GM23248 (cell line): ENCODE results near the gene ELFN1. TPM values are rescaled to one million over a fixed set of nuclear protein-coding genes. Genes with fewer than 3 reads are reported as not detected.

Experiments
- DNase-seq: peaks from one replicate; pipeline ENCODE4 v3.0.0-alpha.2; 2015
- H2AFZ ChIP-seq: fragments of 200-600 bp; sonication (generic); 2 replicates; pipeline ENCODE4 v1.6.1; 2016; ENCODE audit warnings: antibody characterized with exemption
- H3F3A ChIP-seq: fragments of 200-600 bp; sonication (generic); 2 replicates; pipeline ENCODE4 v1.6.1; 2016; ENCODE audit warnings: mild to moderate bottlenecking, antibody characterized with exemption, mixed run types; ENCODE audit not compliant: insufficient read depth
- H3K27ac ChIP-seq: fragments of 200-600 bp; sonication (generic); 2 replicates; pipeline ENCODE4 v1.5.1; 2016; ENCODE audit warnings: mild to moderate bottlenecking
- H3K27me3 ChIP-seq: fragments of 200-600 bp; sonication (generic); replicated peaks from 2 replicates; pipeline ENCODE4 v1.6.1; 2016; ENCODE audit warnings: mild to moderate bottlenecking; ENCODE audit not compliant: insufficient read depth
- H3K36me3 ChIP-seq: fragments of 200-600 bp; sonication (generic); 2 replicates; pipeline ENCODE4 v1.6.1; 2016; ENCODE audit warnings: low read depth, mild to moderate bottlenecking
- H3K4me1 ChIP-seq: fragments of 200-600 bp; sonication (generic); 2 replicates; pipeline ENCODE4 v1.6.1; 2016; ENCODE audit warnings: mild to moderate bottlenecking; ENCODE audit not compliant: insufficient read depth
- H3K4me2 ChIP-seq: fragments of 200-600 bp; sonication (generic); one replicate; pipeline ENCODE4 v1.6.1; 2016; ENCODE audit warnings: mild to moderate bottlenecking; ENCODE audit not compliant: unreplicated experiment
- H3K4me3 ChIP-seq: fragments of 200-600 bp; sonication (generic); 2 replicates; pipeline ENCODE4 v1.5.1; 2016; ENCODE audit warnings: mild to moderate bottlenecking
- H3K79me2 ChIP-seq: fragments of 200-600 bp; sonication (generic); 2 replicates; pipeline ENCODE4 v1.6.1; 2016; ENCODE audit warnings: mild to moderate bottlenecking; ENCODE audit not compliant: insufficient read depth
- H3K9ac ChIP-seq: fragments of 200-600 bp; sonication (generic); 2 replicates; pipeline ENCODE4 v1.6.1; 2016; ENCODE audit warnings: mild to moderate bottlenecking
- H3K9me2 ChIP-seq: fragments of 200-600 bp; sonication (generic); 2 replicates; pipeline ENCODE4 v1.6.1; 2016; ENCODE audit warnings: mixed run types, mild to moderate bottlenecking, moderate library complexity; ENCODE audit not compliant: insufficient read depth
- H3K9me3 ChIP-seq: fragments of 200-600 bp; sonication (generic); one replicate; pipeline ENCODE4 v1.6.1; 2017; ENCODE audit warnings: low read depth
- H4K20me1 ChIP-seq: fragments of 200-600 bp; sonication (generic); 2 replicates; pipeline ENCODE4 v1.6.0; 2016; ENCODE audit not compliant: insufficient read depth
- EZH2 ChIP-seq: fragments of 200-600 bp; sonication (generic); IDR thresholded peaks from 2 replicates; pipeline ENCODE4 v1.6.1; 2018; ENCODE audit warnings: antibody characterized with exemption, mild to moderate bottlenecking; ENCODE audit not compliant: insufficient read depth, poor library complexity, severe bottlenecking
- EZH2phosphoT487 ChIP-seq: fragments of 200-600 bp; sonication (generic); IDR thresholded peaks from 2 replicates; pipeline ENCODE4 v1.6.1; 2018; ENCODE audit warnings: antibody characterized with exemption, moderate library complexity, mild to moderate bottlenecking, low read depth; ENCODE audit not compliant: insufficient read depth
- WGBS, 2 experiments: methylation state at CpG; one replicate each; pipeline ENCODE4 v1.1.6; 2015 to 2017; ENCODE audit warnings: low lambda C conversion rate in 2 of 2, low coverage in 1 of 2; ENCODE audit errors: missing lambda C conversion rate in 2 of 2; 5-methylcytosine and 5-hydroxymethylcytosine counted together
- in situ Hi-C: fragments of 300-500 bp; cut with MboI; formaldehyde crosslinking; loops from 2 replicates; pipeline ENCODE4 v1.15.0; 2020
- polyA plus RNA-seq: library from polyadenylated mRNA; unstranded; fragments of >200 nt; fragmentation: Nextera tagmentation; extraction: Ambion mirVana; gene quantifications from 2 replicates; pipeline ENCODE4 v1.2.1, GENCODE V29; 2016
- total RNA-seq: library from RNA; depleted of rRNA; stranded (reverse); fragments of >200 nt; shearing (Covaris generic); gene quantifications from 2 replicates; pipeline ENCODE4 v1.2.3, GENCODE V29; 2014

ELFN1 gene
- total and polyA plus RNA-seq, 2 experiments from 2014 or later = 0.13 to 6.2 TPM

GRCh38 chr7:1729183-1729582, 59.1 kb downstream of the ELFN1 start:
- Histone ChIP-seq H2AFZ (no peak overlapping the region), H3K27me3 (no peaks in the 10 kb centered on the region), H3K4me1 (no peaks in the 10 kb centered on the region), H3K9me3 (no peaks in the 10 kb centered on the region), H3F3A (no peaks in the 10 kb centered on the region), H3K9me2 (no peaks in the 10 kb centered on the region), H3K4me3 (no peak overlapping the region), H3K4me2 (no peak overlapping the region), H3K79me2 (no peaks in the 10 kb centered on the region), H3K36me3 (no peaks in the 10 kb centered on the region), H3K27ac (no peak overlapping the region), H3K9ac (no peak overlapping the region), H4K20me1 (no peaks in the 10 kb centered on the region)
- 62 to 74% methylated on average over 8 of the region's 8 CpGs for WGBS, 2 experiments
- no peak for TF ChIP-seq EZH2phosphoT487
- TF ChIP-seq EZH2 = no peak
- no peak for DNase-seq
- in situ Hi-C loops = no loop called here

- H3F3A ChIP-seq = no peaks in the 10 kb centered on the region
- WGBS, 2 experiments = 84 to 88% methylated on average over 15 to 16 of the region's 16 CpGs
- no peaks in the 10 kb centered on the region for H4K20me1 ChIP-seq
- no peak overlapping the region for H3K4me3 ChIP-seq
- no peak overlapping the region for H3K4me2 ChIP-seq
- no peak overlapping the region for H3K27ac ChIP-seq
- no peaks in the 10 kb centered on the region for H3K36me3 ChIP-seq
- H3K79me2 ChIP-seq = no peaks in the 10 kb centered on the region
- no peak overlapping the region for H2AFZ ChIP-seq
- no peak for DNase-seq
- no peak overlapping the region for H3K9ac ChIP-seq
- H3K4me1 ChIP-seq = no peaks in the 10 kb centered on the region
- no peaks in the 10 kb centered on the region for H3K27me3 ChIP-seq
- no peaks in the 10 kb centered on the region for H3K9me3 ChIP-seq
- no peak for TF ChIP-seq EZH2phosphoT487
- TF ChIP-seq EZH2 = no peak
- in situ Hi-C loops = no loop called here
- no peaks in the 10 kb centered on the region for H3K9me2 ChIP-seq
Observed at GRCh38 chr7:1729773-1730172, 59.7 kb downstream of the ELFN1 start.

- WGBS, 2 experiments = 75 to 82% methylated on average over 7 of the region's 7 CpGs
- no peaks in the 10 kb centered on the region for H4K20me1 ChIP-seq
- in situ Hi-C loops = no loop called here
Observed at GRCh38 chr7:1732072-1732471, 62.0 kb downstream of the ELFN1 start.

DNA sequence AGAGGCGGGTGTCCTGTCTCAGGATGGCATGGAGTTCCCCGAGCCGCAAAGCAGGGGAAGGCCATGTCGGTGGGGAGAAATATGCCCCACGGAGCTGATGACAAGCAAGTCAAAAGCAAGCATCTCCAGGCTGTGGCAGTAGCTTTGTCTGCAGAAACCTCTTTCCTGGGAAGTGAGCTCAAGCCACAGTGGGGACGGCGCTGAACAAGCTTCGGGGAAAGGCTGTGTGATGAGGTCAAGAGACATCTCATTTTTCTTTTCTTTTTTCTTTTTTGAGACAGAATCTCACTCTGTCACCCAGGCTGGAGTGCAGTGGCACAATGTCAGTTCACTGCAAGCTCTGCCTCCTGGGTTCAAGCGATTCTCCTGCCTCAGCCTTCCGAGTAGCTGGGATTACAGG, 62.6 kb downstream of the ELFN1 start:
- TF ChIP-seq EZH2phosphoT487 (no peak), EZH2 (no peak)

More at GRCh38 chr7:1732072-1732471, 62.0 kb downstream of the ELFN1 start:
- Histone ChIP-seq H3K36me3 (no peaks in the 10 kb centered on the region), H3K9me2 (no peaks in the 10 kb centered on the region), H3K9me3 (no peaks in the 10 kb centered on the region), H3K27me3 (no peaks in the 10 kb centered on the region), H3K27ac (no peak overlapping the region), H3K4me2 (no peak overlapping the region), H2AFZ (no peak overlapping the region), H3K79me2 (no peaks in the 10 kb centered on the region), H3K9ac (no peak overlapping the region), H3F3A (no peaks in the 10 kb centered on the region), H3K4me1 (no peaks in the 10 kb centered on the region), H3K4me3 (no peak overlapping the region)
- TF ChIP-seq EZH2phosphoT487 = no peak
- no peak for TF ChIP-seq EZH2
- DNase-seq = no peak

GRCh38 chr7:1733206-1733907, 63.3 kb downstream of the ELFN1 start:
- no peak for DNase-seq
- H3F3A ChIP-seq = no peaks in the 10 kb centered on the region
- H4K20me1 ChIP-seq = no peaks in the 10 kb centered on the region
- no peaks in the 10 kb centered on the region for H3K9me2 ChIP-seq
- no peaks in the 10 kb centered on the region for H3K27me3 ChIP-seq
- TF ChIP-seq EZH2phosphoT487 = no peak
- no peak for TF ChIP-seq EZH2
- no peak overlapping the region for H2AFZ ChIP-seq
- no peak overlapping the region for H3K4me2 ChIP-seq
- H3K27ac ChIP-seq = no peak overlapping the region
- in situ Hi-C loops = no loop called here
- no peak overlapping the region for H3K9ac ChIP-seq
- no peaks in the 10 kb centered on the region for H3K79me2 ChIP-seq
- no peaks in the 10 kb centered on the region for H3K4me1 ChIP-seq
- H3K9me3 ChIP-seq = no peaks in the 10 kb centered on the region
- no peaks in the 10 kb centered on the region for H3K36me3 ChIP-seq
- 92 to 93% methylated on average over 19 of the region's 19 CpGs for WGBS, 2 experiments
- H3K4me3 ChIP-seq = no peak overlapping the region

More for the DNA sequence above, 62.6 kb downstream of the ELFN1 start:
- no peaks in the 10 kb centered on the region for H3K4me1 ChIP-seq
- H3K36me3 ChIP-seq = no peaks in the 10 kb centered on the region
- no peaks in the 10 kb centered on the region for H3K27me3 ChIP-seq
- no peak overlapping the region for H3K27ac ChIP-seq
- in situ Hi-C loops = no loop called here
- 81 to 85% methylated on average over 10 of the region's 10 CpGs for WGBS, 2 experiments
- H3F3A ChIP-seq = no peaks in the 10 kb centered on the region
- H3K79me2 ChIP-seq = no peaks in the 10 kb centered on the region
- no peaks in the 10 kb centered on the region for H3K9me2 ChIP-seq
- no peak overlapping the region for H3K9ac ChIP-seq
- no peak for DNase-seq
- H3K9me3 ChIP-seq = no peaks in the 10 kb centered on the region
- H4K20me1 ChIP-seq = no peaks in the 10 kb centered on the region
- H3K4me3 ChIP-seq = no peak overlapping the region
- no peak overlapping the region for H3K4me2 ChIP-seq
- no peak overlapping the region for H2AFZ ChIP-seq
